ES-I3 (cell line): ENCODE measurements around the gene MCM10.

Experiments used
- H3K36me3 ChIP-seq: 2 replicates; pipeline ENCODE4 v1.6.1; 2013; ENCODE audit warnings: mild to moderate bottlenecking, low read length, control low read depth, moderate library complexity; ENCODE audit not compliant: insufficient read depth
- H3K4me1 ChIP-seq: 2 replicates; pipeline ENCODE4 v1.6.1; 2013; ENCODE audit warnings: mild to moderate bottlenecking, control low read depth, low read length; ENCODE audit not compliant: insufficient read depth
- H3K9ac ChIP-seq: 2 replicates; pipeline ENCODE4 v1.6.1; 2013; ENCODE audit warnings: low read depth, mild to moderate bottlenecking, low read length, moderate library complexity
- H3K9me3 ChIP-seq: 2 replicates; pipeline ENCODE4 v1.6.1; 2013; ENCODE audit warnings: mild to moderate bottlenecking, low read length, moderate library complexity; ENCODE audit not compliant: control insufficient read depth, insufficient read depth

Gene MCM10

GRCh38 chr10:13160934-13161856 is at the start of gene MCM10:
MCM10 (plus strand) TSS chr10:13161558; CDS start chr10:13164203, 2,645 bp downstream.
- Histone ChIP-seq H3K9ac (peak within 1 kb of the TSS; percentile 71), H3K9me3 (no peaks in the 10 kb centered on the region), H3K4me1 (no peaks in the 10 kb centered on the region), H3K36me3 (peaks cover 5% of the 10 kb centered on the region; the same call in 1 of the 2 replicates)

- Histone ChIP-seq H3K36me3 (no peaks in the 10 kb centered on the region; the same call in none of the 2 replicates), H3K9me3 (no peaks in the 10 kb centered on the region), H3K4me1 (0 out of 2 replicates have a peak, but pooled peaks cover 3% of the 10 kb centered on the region), H3K9ac (no peak overlapping the region)
Observed at GRCh38 chr10:13113544-13113943, 47.8 kb upstream of the MCM10 start.

GRCh38 chr10:13115832-13116803 is 45.2 kb upstream of the MCM10 start:
- Histone ChIP-seq H3K36me3 (no peaks in the 10 kb centered on the region; the same call in none of the 2 replicates), H3K4me1 (0 out of 2 replicates have a peak, but pooled peaks cover 3% of the 10 kb centered on the region), H3K9ac (no peak overlapping the region), H3K9me3 (no peaks in the 10 kb centered on the region)

GRCh38 chr10:13117841-13118783 is 43.2 kb upstream of the MCM10 start:
- no peaks in the 10 kb centered on the region for H3K9me3 ChIP-seq
- H3K36me3 ChIP-seq = no peaks in the 10 kb centered on the region; the same call in none of the 2 replicates
- no peak overlapping the region for H3K9ac ChIP-seq
- 0 out of 2 replicates have a peak, but pooled peaks cover 3% of the 10 kb centered on the region for H3K4me1 ChIP-seq

GRCh38 chr10:13118784-13119410 is 42.5 kb upstream of the MCM10 start:
- H3K4me1 ChIP-seq = 0 out of 2 replicates have a peak, but pooled peaks cover 3% of the 10 kb centered on the region
- no peaks in the 10 kb centered on the region; the same call in none of the 2 replicates for H3K36me3 ChIP-seq
- H3K9me3 ChIP-seq = no peaks in the 10 kb centered on the region
- no peak overlapping the region for H3K9ac ChIP-seq

- no peaks in the 10 kb centered on the region for H3K4me1 ChIP-seq
- no peaks in the 10 kb centered on the region for H3K9me3 ChIP-seq
- H3K36me3 ChIP-seq = no peaks in the 10 kb centered on the region; the same call in none of the 2 replicates
- no peak overlapping the region for H3K9ac ChIP-seq
Observed at GRCh38 chr10:13120786-13121499, 40.4 kb upstream of the MCM10 start.

- H3K36me3 ChIP-seq = no peaks in the 10 kb centered on the region; the same call in none of the 2 replicates
- H3K4me1 ChIP-seq = no peaks in the 10 kb centered on the region
- H3K9me3 ChIP-seq = no peaks in the 10 kb centered on the region
- H3K9ac ChIP-seq = no peak overlapping the region
Observed at GRCh38 chr10:13121500-13121854, 39.9 kb upstream of the MCM10 start.

GRCh38 chr10:13136651-13137050 is 24.7 kb upstream of the MCM10 start:
- Histone ChIP-seq H3K9me3 (no peaks in the 10 kb centered on the region), H3K36me3 (peaks cover 21% of the 10 kb centered on the region), H3K9ac (no peak overlapping the region), H3K4me1 (no peaks in the 10 kb centered on the region)

GRCh38 chr10:13139150-13139549 is 22.2 kb upstream of the MCM10 start:
- Histone ChIP-seq H3K9ac (no peak overlapping the region), H3K36me3 (peaks cover 9% of the 10 kb centered on the region; the same call in 1 of the 2 replicates), H3K9me3 (no peaks in the 10 kb centered on the region; the same call in 1 of the 2 replicates), H3K4me1 (no peaks in the 10 kb centered on the region)

- no peaks in the 10 kb centered on the region; the same call in 1 of the 2 replicates for H3K9me3 ChIP-seq
- H3K9ac ChIP-seq = no peak overlapping the region
- H3K4me1 ChIP-seq = no peaks in the 10 kb centered on the region
- H3K36me3 ChIP-seq = peaks cover 8% of the 10 kb centered on the region; the same call in 1 of the 2 replicates
Observed at GRCh38 chr10:13139676-13140075, 21.7 kb upstream of the MCM10 start.

GRCh38 chr10:13140627-13141190 is 20.6 kb upstream of the MCM10 start:
- Histone ChIP-seq H3K4me1 (no peaks in the 10 kb centered on the region), H3K9me3 (no peaks in the 10 kb centered on the region; the same call in 1 of the 2 replicates), H3K36me3 (0 out of 2 replicates have a peak, but pooled peaks cover 4% of the 10 kb centered on the region), H3K9ac (no peak overlapping the region)

- Histone ChIP-seq H3K9me3 (no peaks in the 10 kb centered on the region; the same call in 1 of the 2 replicates), H3K9ac (no peak overlapping the region), H3K36me3 (no peaks in the 10 kb centered on the region), H3K4me1 (no peaks in the 10 kb centered on the region)
Observed at GRCh38 chr10:13143766-13144165, 17.6 kb upstream of the MCM10 start.
